HG02981 (cell line): ENCODE measurements around the gene PTPRM.

Experiments
- ATAC-seq: cut with Tn5 transposase; IDR thresholded peaks from one replicate; pipeline ENCODE4 v1.9.1; 2021; ENCODE audit warnings: mild to moderate bottlenecking, moderate library complexity; ENCODE audit not compliant: unreplicated experiment

Gene PTPRM

DNA sequence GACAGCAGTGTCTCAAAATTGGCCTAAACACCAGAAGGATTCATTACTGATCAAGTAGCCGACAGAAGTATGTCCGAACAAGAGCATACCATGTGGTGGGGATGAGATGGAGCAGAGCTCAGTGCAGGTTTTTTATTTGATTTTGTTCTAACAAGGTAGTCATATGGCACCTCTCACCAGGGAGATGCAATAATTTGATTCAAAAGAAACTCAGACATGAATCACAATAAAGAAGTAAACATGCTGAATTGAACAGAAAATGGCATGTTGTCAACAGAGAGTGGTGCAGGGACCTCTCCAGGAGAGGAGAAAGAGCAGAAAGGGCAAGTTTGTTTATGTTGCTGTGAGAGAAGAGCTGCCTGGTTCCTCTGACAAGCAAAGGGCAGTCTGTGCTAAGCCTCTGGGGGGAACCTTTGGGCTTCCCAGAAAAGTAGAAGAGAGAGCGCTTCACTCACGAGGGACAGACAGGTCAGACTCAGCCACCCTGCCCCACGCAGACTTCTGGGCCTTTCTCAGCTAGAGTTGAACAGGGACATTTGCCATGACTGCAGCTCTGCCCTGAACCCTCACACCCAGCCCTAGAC, 690.8 kb downstream of the PTPRM start:
- ATAC-seq: no peak

DNA sequence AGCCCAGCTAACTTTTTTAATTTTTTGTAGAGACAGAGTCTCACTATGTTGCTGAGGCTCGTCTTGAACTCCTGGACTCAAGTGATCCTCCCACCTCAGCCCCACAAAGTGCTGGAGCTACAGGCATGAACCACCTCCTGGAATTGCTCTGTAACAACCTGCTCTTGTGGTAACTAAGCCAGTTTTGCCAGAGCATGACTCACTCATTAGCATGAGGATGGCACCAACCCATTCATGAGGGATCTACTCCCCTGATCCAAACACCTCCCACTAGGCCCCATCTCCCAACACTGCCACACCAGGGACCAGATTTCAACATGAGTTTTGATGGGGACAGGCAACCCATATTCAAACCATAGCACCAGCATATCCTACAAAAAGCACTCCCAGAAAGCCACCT, 693.2 kb downstream of the PTPRM start:
- no peak for ATAC-seq

DNA sequence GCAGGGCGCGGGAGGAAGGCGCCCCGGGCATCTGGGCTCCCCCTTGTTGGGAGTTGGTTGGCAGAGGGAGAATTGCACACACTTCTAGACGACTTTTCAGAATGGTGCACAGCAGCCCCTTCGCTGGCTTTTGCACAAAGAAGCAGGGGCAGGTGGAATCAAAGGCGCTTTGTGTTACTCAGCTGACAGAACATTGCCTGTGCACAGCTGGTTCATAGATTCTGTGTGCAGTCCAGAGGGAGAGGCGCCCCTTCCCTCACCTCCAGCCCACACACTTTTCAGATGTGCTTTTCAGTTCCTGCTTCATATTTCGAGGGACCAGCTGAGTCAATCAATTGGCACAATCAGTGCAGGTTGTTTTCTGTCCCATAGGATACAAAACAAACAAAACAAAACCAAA, 693.7 kb downstream of the PTPRM start:
- no peak for ATAC-seq

DNA sequence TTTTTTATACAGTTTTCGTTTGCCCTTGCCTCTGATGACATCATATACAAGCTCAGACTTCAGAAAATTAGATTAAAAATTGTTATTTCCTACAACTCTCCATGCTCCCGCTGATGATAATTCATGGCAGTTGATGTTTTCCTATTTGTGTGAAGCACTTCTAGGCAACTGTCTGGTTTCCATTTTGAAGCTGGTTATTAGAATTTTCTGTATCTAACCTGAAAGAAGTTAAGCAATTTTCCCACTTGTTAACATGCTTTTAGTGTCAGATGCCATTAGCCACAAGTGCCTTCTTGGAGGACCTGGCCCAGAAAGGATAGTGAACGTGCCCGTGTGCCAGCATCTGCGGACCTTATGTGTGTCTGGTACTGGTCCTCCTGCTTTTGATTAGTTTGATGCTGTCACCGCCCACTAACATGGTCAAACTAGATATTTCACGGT, 694.6 kb downstream of the PTPRM start:
- no peak for ATAC-seq

DNA sequence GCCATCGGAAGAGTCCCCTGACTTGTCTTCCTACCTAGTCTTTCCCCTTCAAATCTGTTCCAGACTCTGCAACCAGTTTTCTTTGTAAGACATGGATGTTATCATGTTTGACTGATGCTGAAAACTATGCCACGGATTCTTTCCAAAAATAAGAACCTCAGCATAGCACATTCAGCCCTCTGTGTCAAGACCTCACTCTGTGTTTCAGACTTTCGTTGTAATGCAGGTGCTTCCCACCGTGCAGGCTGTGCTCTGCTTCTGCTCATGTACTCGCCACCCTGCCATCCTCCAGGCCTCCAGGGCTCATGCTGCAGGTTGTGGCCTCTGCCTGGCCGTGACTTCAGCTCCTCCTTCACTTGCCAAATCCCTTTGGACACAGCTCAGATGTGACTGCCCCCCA, 695.1 kb downstream of the PTPRM start:
- ATAC-seq: no peak

DNA sequence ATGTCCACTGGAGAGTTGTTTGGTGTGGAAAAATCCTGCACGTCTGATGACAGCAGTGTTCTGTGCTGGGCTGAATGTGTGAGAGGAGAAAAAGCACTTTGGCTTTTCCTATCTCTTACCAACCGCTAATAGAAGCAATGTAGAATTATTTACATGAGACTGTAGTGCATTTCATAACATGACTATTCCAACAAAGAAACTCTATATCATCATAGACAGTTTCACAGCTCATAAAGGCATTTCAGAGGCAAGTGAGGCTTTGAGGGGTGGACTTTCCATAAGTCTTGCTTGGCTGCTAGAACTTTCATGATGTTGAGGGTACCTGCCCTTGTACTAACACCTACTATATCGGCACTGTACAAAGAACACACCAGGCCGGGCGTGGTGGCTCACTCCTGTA, 697.0 kb downstream of the PTPRM start:
- no peak for ATAC-seq

DNA sequence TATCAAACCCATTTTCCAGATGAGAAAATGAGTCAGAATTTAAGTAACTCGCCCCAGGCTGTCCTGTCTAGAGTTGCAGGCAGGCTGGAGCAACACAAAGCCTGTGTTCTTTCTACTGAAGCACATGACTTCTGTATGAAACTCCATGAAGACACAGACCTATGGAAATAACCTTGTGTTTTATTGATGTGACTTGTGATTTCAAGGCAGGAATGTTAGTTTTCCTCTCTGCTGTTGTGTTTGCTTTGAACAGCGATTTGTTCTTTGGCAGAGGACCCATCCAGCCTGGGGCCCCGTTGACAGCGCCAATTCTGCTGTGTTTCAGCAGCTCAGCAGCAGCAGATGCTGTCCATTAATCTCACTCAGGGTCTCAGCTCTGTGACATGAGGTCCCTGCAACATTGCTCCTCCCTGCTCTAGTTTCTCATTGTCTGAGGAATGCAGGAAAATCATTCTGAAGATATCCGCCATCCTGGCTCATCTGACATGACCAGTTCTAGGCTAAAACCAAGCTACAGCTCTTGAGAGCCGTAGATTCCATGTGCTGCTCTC, 697.8 kb downstream of the PTPRM start:
- no peak for ATAC-seq

DNA sequence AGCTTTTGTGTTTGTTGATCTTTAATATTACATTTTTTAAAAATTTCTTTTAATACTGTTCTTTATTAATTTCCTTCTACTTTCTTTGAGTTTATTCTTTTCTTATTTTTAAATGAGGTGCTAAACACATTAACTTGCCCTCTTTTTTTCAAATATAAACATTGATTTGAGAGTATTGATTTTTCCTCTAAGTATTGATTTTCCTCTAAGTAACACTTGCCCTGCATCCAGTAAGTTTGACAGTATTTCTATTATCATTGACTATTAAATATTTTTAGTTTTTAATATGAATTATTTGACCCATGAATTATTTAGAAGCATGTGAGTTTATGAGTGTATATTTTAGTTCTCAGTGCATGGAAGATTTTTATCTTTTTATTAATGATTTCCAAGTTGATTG, 705.1 kb downstream of the PTPRM start:
- no peak for ATAC-seq

DNA sequence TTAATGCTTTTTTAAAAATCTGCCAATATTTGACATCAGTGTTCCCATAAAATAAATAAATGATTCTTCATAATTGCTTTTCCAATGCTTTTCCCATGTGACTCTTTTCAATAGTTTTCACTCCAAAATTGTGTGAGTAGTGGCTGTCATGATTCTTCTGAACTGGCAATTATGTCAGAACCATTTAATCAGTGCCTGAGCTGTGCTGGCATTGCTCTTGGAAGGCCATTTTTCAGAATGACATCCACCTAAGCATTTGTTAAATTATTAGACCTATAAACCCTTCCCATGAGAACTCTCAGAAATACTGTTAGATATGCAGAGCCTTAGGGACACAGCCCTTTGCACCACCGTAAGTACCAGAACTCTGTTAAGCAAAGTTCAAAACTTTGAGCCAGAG, 707.3 kb downstream of the PTPRM start:
- no peak for ATAC-seq

DNA sequence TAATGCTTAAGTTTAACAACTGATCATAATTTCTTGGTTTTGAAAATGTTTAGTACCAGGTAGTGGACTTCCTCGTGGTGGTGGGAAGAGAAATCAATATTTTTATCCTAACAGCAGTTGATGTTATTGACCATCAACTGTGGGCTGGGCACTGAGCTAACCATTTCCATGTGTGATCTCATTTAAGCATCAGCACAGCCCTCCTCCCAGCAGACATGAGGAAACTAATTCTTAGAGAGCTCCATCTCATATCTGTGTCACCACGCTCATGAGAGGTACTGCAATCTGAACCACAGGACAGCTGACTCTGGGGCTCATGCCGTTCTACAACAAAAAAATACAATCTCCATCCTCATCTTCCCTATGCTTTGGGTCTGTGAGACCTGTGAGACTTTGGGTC, 709.3 kb downstream of the PTPRM start:
- ATAC-seq: no peak

DNA sequence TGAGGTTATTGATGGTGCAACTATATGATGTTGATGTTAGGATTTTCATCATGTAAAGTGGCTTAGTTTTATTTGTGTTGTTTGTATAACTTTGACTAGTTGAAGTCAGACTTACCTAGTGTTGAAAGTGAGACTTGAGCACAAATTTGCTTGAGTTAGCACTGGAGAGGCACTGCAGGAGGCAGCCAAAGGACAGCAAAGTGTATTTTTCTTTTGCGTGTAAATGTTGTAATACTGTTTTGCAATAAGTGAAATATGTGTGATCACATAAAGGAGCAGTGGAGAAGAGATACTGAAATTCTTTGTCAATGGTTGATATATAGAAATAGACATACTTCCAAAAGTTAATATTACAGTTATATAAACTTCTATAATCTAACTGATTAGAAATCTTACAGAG, 710.2 kb downstream of the PTPRM start:
- no peak for ATAC-seq

DNA sequence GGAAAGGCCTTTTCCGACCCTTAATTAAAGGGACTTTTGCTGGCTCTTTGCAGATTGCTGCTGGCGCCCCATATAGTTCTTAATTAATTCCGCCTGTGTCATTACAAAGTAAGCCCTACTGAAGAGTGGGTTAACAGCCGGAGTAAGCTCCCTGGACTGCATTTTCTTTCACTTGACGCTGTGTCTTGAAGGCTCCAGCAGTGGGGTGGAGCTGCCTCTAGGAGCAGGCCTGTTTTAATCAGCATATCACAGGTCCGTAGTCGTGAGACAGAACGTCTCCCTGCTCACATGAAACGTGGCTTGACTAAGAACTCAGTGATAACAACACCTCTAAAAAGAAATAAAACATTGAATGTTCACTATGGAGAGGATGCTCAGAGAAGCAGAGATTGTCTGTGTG, 712.2 kb downstream of the PTPRM start:
- ATAC-seq: no peak

DNA sequence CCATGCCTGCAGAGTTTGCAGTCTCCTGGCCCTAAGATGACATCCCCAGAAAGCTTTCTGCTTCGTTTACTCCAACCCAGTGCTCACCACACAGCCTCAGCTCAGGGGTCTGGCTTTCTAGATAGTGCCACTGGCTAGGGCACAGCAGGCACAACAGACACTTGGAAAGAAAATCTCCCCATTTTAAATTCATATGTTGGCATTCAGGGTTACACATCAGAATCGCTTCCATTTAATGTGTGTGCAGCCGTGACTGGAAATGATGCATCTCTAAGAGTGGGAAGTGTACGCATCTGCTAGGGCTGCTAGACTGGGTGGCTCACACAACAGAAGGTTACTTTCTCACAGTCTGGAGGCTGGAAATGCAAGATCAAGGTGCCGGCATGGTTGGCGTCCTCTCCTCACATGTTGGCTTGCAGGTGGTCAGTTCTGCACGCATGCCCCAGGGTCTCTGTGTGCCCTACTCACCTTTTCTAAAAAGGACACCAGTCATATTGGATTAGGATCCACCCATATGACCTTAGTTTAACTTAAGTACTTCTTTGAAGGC, 712.7 kb downstream of the PTPRM start:
- no peak for ATAC-seq

DNA sequence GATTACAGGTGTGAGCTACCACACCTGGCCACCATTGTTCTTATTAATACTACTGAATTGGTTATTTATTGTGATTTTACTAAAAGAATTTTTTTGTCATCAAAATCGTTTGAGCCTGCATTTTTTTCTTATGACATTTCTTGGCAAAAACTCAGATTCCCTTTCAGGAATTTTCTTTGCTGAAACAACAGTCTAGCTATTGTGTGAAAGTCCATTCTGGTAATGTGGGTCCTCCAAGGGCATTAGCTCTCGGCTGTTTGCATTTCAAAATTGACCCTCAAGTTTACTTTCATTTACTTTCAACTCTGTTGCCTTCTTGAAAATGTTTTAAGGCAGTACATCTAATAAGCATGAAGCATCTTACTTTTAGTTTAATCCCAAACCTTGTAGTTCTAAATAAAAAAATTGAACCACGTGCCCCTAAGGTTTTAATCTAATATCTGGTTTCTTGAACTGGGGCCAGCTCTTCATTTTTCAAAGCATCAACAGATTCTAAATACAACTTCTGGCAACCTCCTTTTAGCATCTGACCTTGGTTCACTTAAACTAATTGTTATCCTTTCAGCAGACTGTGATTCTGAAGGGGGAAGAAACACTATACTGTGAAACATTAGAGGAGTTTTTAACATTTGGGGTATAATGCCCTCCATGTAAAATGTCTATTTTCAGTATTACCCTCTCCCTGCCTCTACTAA, 716.9 kb downstream of the PTPRM start:
- no peak for ATAC-seq

DNA sequence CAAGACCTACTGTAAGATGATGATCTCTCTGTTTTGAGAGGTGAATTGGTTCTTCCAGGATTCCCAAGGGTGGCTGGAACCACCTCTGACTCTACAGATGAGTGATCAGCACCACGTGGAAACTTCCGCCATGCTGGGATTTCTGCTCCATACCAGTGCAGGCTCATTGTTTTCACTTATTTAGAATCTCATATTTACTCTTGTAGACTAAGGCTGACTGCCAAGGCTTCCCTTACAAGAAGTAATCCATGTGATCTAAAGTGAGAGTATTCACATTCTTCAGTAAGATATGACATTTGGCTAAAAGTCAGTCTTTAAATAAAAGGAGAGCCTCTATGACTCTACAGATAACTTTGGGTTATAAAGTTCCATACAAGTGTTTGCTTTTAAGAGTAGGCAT, 719.2 kb downstream of the PTPRM start:
- no peak for ATAC-seq

DNA sequence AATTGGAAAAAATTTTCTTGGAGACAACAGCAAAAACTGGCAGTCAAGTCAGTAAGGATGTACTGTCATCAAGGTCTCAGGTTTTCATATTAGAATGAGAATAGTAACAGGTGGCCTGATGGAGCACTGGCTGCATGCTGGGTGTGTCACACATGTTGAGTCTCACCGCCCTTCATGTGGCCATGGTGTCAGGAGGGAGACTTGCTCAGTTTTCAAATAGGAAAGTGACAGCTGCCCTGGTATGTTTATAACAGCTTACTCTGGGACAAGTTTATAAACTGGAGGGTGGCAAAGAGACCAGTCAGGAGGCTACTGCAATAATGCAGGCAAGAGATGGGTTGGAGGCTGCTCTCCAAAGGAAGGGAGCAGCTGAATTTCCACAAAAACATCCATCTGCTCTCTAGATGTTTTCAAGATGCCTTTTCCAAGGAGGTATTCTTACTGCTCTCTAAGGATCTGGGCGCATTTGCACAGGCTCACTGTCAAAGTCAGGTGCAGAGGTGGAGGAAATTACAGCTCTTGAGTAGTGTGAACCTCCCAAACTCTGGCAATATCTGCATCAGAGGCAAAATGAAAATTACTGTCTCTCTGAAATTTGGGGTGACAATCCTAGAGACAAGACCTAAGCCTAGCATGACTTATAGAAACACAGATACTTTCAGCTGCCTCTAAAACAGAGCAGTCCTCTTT, 720.2 kb downstream of the PTPRM start:
- no peak for ATAC-seq

DNA sequence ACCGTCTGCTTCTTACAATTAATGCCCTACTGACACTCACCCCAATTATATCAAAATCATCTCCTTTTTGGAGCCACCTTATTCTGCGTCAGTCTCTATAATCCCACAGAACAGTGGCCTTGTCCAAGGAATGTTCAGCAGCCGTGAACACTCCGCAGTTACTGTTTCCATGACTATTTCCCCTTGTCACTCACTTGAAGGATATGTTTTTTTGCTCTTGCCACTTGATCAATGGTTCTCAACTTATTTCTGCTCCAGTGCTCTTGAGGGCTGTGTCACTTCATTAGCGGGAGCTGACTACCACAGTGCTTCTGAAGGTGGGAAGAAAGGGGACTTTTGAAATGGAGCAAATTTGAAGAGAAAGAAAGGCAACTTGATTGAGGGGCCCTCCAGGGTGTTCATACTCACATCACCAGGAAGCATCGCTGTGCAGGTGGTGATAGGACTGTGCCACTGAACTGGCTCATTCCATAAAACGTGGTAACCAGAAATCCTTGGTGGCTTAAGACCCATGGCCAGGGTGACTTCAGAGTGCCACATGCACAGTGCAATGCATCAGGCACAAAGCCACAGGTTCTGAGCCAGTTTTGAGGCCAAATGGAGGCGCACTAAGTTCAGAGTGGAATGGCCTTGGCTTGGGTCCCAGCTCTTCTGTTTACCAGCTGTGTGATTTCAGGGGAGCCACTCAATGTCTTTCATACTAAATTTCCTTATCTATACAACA, 721.5 kb downstream of the PTPRM start:
- no peak for ATAC-seq

DNA sequence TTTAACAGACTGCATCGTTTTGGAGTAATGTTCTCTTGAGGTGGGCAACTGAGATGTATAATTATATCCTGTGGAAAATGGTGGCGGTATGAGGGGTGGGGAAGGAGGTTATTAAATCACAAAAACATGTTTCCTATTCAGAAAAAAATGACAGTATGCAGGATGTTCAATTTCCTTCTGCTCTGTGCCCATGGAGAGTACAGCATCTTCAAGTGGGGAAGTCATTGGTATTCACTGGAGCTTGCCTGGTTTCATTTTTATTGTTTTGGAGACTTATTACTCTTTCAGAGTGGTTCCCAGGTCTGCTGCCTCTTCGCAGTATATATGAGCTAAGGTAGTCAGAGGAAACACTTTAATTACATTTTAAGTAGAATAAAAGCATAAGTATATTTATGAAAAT, 723.3 kb downstream of the PTPRM start:
- no peak for ATAC-seq

DNA sequence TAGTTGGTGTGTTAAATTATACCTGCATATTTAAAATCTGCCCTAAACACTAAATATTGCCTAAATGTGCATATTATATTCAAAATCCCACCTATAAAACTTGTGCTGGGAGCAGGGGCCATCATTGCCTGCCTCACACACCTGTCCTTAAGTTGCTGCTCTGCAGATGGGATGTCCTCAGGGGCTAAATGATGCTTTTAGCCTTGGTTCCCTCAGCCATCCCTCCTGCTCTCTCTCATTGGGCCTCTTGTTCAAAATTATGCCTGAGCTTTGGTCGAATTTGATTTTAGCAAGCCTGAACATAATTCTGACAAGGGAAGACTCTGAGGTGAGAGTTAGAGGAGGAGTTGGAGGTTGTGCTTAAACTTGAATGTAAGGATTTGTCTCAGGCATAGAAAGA, 723.8 kb downstream of the PTPRM start:
- ATAC-seq: no peak

DNA sequence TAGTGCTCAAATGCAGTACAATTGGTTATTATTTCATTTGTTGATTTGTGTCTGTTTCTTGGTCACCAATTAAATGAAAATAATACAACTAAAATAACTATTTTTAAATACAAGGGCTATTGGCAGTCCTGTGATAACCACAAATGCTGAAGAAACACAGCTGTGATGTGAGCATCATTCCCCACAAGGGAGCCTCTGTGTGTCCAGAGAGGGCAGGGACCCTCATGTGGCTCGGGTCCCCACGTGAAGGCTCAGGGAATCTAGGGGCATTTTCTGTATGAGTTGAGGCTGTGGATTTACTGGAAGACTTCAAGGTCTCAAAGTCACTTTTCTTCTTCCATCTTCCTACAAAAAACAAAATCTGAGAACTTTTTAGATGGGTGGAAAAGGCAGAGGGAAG, 726.1 kb downstream of the PTPRM start:
- no peak for ATAC-seq
